HS-27A (cell line): ENCODE results near the gene TMEM145.
A peak's percentile ranks its signal among the peaks of the same experiment; 100 is the strongest.

ENCODE experiments used
- DNase-seq: peaks from one replicate; pipeline ENCODE4 v3.0.0-alpha.2; 2012; ENCODE audit warnings: low read depth, missing footprints

TMEM145 gene

GRCh38 chr19:42277821-42278451 is 35.2 kb upstream of the TMEM145 start:
- no peak for DNase-seq

GRCh38 chr19:42278452-42279154 is 34.5 kb upstream of the TMEM145 start:
- no peak for DNase-seq

- no peak for DNase-seq
Measured at GRCh38 chr19:42279155-42279901, 33.8 kb upstream of the TMEM145 start.

GRCh38 chr19:42279902-42280814 is 33.0 kb upstream of the TMEM145 start:
- peak; percentile 96 for DNase-seq

- no peak for DNase-seq
Measured at GRCh38 chr19:42280815-42281145, 32.3 kb upstream of the TMEM145 start.

GRCh38 chr19:42281146-42281826 is 31.8 kb upstream of the TMEM145 start:
- no peak for DNase-seq

GRCh38 chr19:42281827-42282762 is 31.0 kb upstream of the TMEM145 start:
- no peak for DNase-seq

GRCh38 chr19:42282819-42283187 is 30.3 kb upstream of the TMEM145 start:
- DNase-seq = no peak

- peak; percentile 86 for DNase-seq
Measured at GRCh38 chr19:42283188-42284065, 29.7 kb upstream of the TMEM145 start.

- DNase-seq = no peak
Measured at GRCh38 chr19:42284066-42284501, 29.0 kb upstream of the TMEM145 start.

GRCh38 chr19:42284591-42285341 is 28.3 kb upstream of the TMEM145 start:
- no peak for DNase-seq

GRCh38 chr19:42285541-42285941 is 27.6 kb upstream of the TMEM145 start:
- DNase-seq = no peak

- no peak for DNase-seq
Measured at GRCh38 chr19:42285988-42286348, 27.1 kb upstream of the TMEM145 start.

- no peak for DNase-seq
Measured at GRCh38 chr19:42286349-42287016, 26.6 kb upstream of the TMEM145 start.

- no peak for DNase-seq
Measured at GRCh38 chr19:42287017-42287826, 25.9 kb upstream of the TMEM145 start.

- DNase-seq = no peak
Measured at GRCh38 chr19:42287827-42288107, 25.3 kb upstream of the TMEM145 start.

GRCh38 chr19:42288387-42288786 is 24.7 kb upstream of the TMEM145 start:
- DNase-seq = no peak
